Ishikawa (cell line): ENCODE measurements around the gene STAC3.

Experiments used
- CEBPB ChIP-seq: IDR thresholded peaks from 2 replicates; pipeline ENCODE4 v1.6.1; 2012
- CREB1 ChIP-seq: IDR thresholded peaks from 2 replicates; pipeline ENCODE4 v1.6.1; 2012; ENCODE audit warnings: low read depth
- EGR1 ChIP-seq: IDR thresholded peaks from 2 replicates; pipeline ENCODE4 v1.6.1; 2012
- EP300 ChIP-seq: IDR thresholded peaks from 2 replicates; pipeline ENCODE4 v1.6.1; 2012; ENCODE audit warnings: borderline replicate concordance
- FOXM1 ChIP-seq: IDR thresholded peaks from 2 replicates; pipeline ENCODE4 v1.6.1; 2012; ENCODE audit warnings: low read depth, borderline replicate concordance
- NFIC ChIP-seq: IDR thresholded peaks from 2 replicates; pipeline ENCODE4 v1.6.1; 2012
- RAD21 ChIP-seq: IDR thresholded peaks from 2 replicates; pipeline ENCODE4 v1.6.1; 2012; ENCODE audit warnings: low read depth
- TAF1 ChIP-seq: IDR thresholded peaks from 2 replicates; pipeline ENCODE4 v1.6.1; 2012; ENCODE audit warnings: low read depth, mild to moderate bottlenecking
- TCF12 ChIP-seq: IDR thresholded peaks from 2 replicates; pipeline ENCODE4 v1.6.1; 2012; ENCODE audit warnings: low read depth
- TEAD4 ChIP-seq: IDR thresholded peaks from 2 replicates; pipeline ENCODE4 v1.6.1; 2012
- YY1 ChIP-seq: IDR thresholded peaks from 2 replicates; pipeline ENCODE4 v1.6.1; 2012; ENCODE audit warnings: low read depth
- ZBTB7A ChIP-seq: IDR thresholded peaks from 2 replicates; pipeline ENCODE4 v1.6.1; 2012; ENCODE audit warnings: low read depth
- TF ChIP-seq, protein P1 (sequence below): IDR thresholded peaks from 2 replicates; pipeline ENCODE4 v1.6.1; 2012; ENCODE audit warnings: low read depth, mild to moderate bottlenecking
- TF ChIP-seq, protein P2 (sequence below): IDR thresholded peaks from 2 replicates; pipeline ENCODE4 v1.6.1; 2012
- TF ChIP-seq, protein P3 (sequence below): IDR thresholded peaks from 2 replicates; pipeline ENCODE4 v1.6.1; 2012

The STAC3 gene

DNA sequence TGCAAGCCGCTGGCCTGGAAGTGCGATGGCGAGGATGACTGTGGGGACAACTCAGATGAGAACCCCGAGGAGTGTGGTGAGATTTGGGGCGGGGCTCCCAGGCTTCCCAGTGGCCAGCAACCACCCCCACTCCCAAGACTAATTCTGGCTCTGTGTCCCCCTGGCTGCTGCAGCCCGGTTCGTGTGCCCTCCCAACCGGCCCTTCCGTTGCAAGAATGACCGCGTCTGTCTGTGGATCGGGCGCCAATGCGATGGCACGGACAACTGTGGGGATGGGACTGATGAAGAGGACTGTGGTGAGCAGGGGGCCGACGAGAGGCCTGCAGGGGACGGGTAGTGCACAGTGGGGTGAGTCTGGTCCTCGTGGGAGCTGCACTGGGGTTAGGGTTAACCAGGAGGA is 46.5 kb downstream of the STAC3 start:
- TF ChIP-seq YY1 (no peak), TEAD4 (no peak), TCF12 (no peak), FOXM1 (no peak), CREB1 (no peak), ZBTB7A (no peak), CEBPB (no peak), NFIC (no peak), RAD21 (no peak), EP300 (no peak), EGR1 (no peak)
- TF ChIP-seq, protein P1, sequence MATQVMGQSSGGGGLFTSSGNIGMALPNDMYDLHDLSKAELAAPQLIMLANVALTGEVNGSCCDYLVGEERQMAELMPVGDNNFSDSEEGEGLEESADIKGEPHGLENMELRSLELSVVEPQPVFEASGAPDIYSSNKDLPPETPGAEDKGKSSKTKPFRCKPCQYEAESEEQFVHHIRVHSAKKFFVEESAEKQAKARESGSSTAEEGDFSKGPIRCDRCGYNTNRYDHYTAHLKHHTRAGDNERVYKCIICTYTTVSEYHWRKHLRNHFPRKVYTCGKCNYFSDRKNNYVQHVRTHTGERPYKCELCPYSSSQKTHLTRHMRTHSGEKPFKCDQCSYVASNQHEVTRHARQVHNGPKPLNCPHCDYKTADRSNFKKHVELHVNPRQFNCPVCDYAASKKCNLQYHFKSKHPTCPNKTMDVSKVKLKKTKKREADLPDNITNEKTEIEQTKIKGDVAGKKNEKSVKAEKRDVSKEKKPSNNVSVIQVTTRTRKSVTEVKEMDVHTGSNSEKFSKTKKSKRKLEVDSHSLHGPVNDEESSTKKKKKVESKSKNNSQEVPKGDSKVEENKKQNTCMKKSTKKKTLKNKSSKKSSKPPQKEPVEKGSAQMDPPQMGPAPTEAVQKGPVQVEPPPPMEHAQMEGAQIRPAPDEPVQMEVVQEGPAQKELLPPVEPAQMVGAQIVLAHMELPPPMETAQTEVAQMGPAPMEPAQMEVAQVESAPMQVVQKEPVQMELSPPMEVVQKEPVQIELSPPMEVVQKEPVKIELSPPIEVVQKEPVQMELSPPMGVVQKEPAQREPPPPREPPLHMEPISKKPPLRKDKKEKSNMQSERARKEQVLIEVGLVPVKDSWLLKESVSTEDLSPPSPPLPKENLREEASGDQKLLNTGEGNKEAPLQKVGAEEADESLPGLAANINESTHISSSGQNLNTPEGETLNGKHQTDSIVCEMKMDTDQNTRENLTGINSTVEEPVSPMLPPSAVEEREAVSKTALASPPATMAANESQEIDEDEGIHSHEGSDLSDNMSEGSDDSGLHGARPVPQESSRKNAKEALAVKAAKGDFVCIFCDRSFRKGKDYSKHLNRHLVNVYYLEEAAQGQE: no peak
- TF ChIP-seq, protein P2, sequence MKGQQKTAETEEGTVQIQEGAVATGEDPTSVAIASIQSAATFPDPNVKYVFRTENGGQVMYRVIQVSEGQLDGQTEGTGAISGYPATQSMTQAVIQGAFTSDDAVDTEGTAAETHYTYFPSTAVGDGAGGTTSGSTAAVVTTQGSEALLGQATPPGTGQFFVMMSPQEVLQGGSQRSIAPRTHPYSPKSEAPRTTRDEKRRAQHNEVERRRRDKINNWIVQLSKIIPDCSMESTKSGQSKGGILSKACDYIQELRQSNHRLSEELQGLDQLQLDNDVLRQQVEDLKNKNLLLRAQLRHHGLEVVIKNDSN: no peak
- TF ChIP-seq, protein P3, sequence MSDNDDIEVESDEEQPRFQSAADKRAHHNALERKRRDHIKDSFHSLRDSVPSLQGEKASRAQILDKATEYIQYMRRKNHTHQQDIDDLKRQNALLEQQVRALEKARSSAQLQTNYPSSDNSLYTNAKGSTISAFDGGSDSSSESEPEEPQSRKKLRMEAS: no peak

DNA sequence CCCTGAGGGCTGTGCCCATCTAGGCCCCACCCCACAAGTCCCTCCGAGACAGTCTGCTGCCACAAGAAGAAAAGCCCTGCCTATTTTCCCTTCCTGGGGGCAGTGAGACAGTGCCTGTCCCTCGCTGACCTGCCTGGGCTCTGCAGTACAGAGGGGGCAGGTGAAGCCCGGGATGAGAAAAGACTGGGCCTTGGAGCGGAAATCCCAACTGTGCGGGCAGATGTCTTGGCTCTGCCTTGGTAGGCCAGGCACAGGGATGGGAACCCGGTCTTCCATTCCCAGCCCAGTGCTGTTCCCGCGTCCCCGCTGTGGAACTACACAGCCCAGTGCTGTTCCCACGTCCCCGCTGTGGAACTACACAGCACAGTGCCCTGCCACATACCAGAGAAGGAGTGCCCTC is 47.2 kb downstream of the STAC3 start:
- no peak for TF ChIP-seq ZBTB7A
- TF ChIP-seq, protein P2: no peak
- TF ChIP-seq, protein P1: no peak
- no peak for TF ChIP-seq CEBPB
- TF ChIP-seq TEAD4: no peak
- no peak for TF ChIP-seq YY1
- TF ChIP-seq, protein P3: no peak
- no peak for TF ChIP-seq NFIC
- TF ChIP-seq RAD21: no peak
- TF ChIP-seq TCF12: no peak
- no peak for TF ChIP-seq FOXM1
- TF ChIP-seq EGR1: no peak

DNA sequence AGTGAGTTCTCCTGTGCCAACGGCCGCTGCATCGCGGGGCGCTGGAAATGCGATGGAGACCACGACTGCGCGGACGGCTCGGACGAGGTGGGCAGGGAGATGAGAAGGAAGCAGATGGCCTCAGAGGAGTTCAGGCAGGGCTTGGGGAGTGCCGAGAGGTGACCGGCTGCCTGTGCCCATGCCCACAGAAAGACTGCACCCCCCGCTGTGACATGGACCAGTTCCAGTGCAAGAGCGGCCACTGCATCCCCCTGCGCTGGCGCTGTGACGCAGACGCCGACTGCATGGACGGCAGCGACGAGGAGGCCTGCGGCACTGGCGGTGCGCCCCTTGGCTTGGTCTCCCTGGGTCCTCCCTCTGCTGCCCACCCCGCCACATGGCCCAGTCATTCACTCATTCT is 47.8 kb downstream of the STAC3 start:
- TF ChIP-seq FOXM1 (no peak), TCF12 (no peak), YY1 (no peak)
- TF ChIP-seq, protein P1: no peak

DNA sequence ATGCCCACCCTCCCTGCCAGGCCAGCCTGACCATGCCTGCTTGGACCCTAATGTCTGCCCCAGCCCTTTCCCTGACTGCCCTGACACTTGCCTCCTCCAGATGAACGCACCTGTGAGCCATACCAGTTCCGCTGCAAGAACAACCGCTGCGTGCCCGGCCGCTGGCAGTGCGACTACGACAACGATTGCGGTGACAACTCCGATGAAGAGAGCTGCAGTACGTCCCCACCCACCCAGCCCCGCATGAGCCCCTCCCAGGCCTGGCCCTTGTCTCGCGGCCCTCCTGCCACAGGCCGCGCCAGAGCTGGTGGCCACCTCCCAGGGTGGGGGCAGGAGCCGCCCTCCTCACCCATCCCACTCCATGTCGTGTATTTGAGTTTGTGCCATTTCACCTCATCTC is 48.7 kb downstream of the STAC3 start:
- TF ChIP-seq RAD21 (no peak), CREB1 (no peak), YY1 (no peak), NFIC (no peak), CEBPB (no peak), EP300 (no peak), FOXM1 (no peak), EGR1 (no peak), TEAD4 (no peak), TCF12 (no peak), ZBTB7A (no peak), TAF1 (no peak)
- TF ChIP-seq, protein P3: no peak
- TF ChIP-seq, protein P2: no peak
- TF ChIP-seq, protein P1: no peak
